Adrenal gland (tissue), 12 donors: ENCODE results near the gene ODR4. TPM values are rescaled to one million over a fixed set of nuclear protein-coding genes. Genes with fewer than 3 reads are reported as not detected.
"Not testable (repeated sequence)": the region's sequence is repeated elsewhere in the genome, so short reads cannot be mapped to it uniquely, and the experiment has no call there.

Source experiments
- DNase-seq, 7 donors: peaks; one replicate each; pipeline ENCODE4 v3.0.0-alpha.2; 2019 to 2020
- H3K27ac ChIP-seq, 5 donors: fragments of 200-600 bp; sonication (generic) in 4 of 5; 1 replicate in 3 of 5; 2 replicates in 2 of 5; pipeline versions ENCODE4 v1.5.1 to v1.8.0; 2016 to 2020; ENCODE audit warnings: mild to moderate bottlenecking in 1 of 5
- H3K27me3 ChIP-seq: fragments of 200-600 bp; 2 replicates; pipeline ENCODE4 v1.8.0; 2021
- H3K36me3 ChIP-seq, 2 donors: fragments of 200-600 bp; replicated peaks in 1 of 2; 1 replicate in 1 of 2; 2 replicates in 1 of 2; pipeline versions ENCODE4 v1.5.1 to v1.8.0; 2018 to 2022
- H3K4me1 ChIP-seq, 2 donors: fragments of 200-600 bp; replicated peaks in 1 of 2; 1 replicate in 1 of 2; 2 replicates in 1 of 2; pipeline versions ENCODE4 v1.5.1 to v1.8.0; 2018 to 2021
- H3K4me3 ChIP-seq, 4 donors: fragments of 200-600 bp; sonication (generic) in 3 of 4; one replicate each; pipeline ENCODE4 v1.5.1; 2016 to 2018
- H3K9me3 ChIP-seq, 3 donors: fragments of 200-600 bp; sonication (generic) in 1 of 3; replicated peaks in 1 of 3; 1 replicate in 2 of 3; 2 replicates in 1 of 3; pipeline versions ENCODE4 v1.5.1 to v1.8.0; 2016 to 2021
- CTCF ChIP-seq, 6 experiments: fragments of 450-650 bp in 4 of 6; fragments of 200-600 bp in 2 of 6; sonication (generic) in 1 of 6; IDR thresholded peaks; 1 replicate in 5 of 6; 2 replicates in 1 of 6; pipeline versions ENCODE4 v1.5.1 to v1.8.0; 2016 to 2021; ENCODE audit warnings: antibody characterized with exemption in 6 of 6, mild to moderate bottlenecking in 2 of 6, moderate library complexity in 1 of 6
- POLR2A ChIP-seq, 2 donors: fragments of 450-650 bp; IDR thresholded peaks; one replicate each; pipeline ENCODE4 v1.6.1; 2017; ENCODE audit warnings: antibody characterized with exemption in 2 of 2, mild to moderate bottlenecking in 2 of 2, moderate library complexity in 1 of 2
- WGBS, 4 donors: extraction: QIAGEN DNeasy Blood & Tissue Kit in 2 of 4; methylation state at CpG; one replicate each; pipeline versions ENCODE4 v1.1.5 to v1.1.7; 2013 to 2017; 5-methylcytosine and 5-hydroxymethylcytosine counted together
- intact Hi-C, 2 donors: fragments of 100-400 bp; cut with DNase I; formaldehyde crosslinking; loops; one replicate each; pipeline versions ENCODE4 v1.14.1 to v1.15.0; 2022 to 2023
- polyA plus RNA-seq, 3 donors: library from polyadenylated mRNA; stranded (reverse); fragments of 200-250 nt in 2 of 3; fragments of 350-450 nt in 1 of 3; fragmentation: Illumina TruSeq in 1 of 3; extraction: RNeasy Lipid Tissue Mini Kit (QIAGEN cat#74804) in 1 of 3; gene quantifications; one replicate each; pipeline ENCODE4 v1.2.3, GENCODE V29; 2013 to 2014
- total RNA-seq, 9 donors: library from RNA; depleted of rRNA in 4 of 9; stranded (reverse); fragments of >200 nt in 4 of 9; fragments of 120-200 nt in 1 of 9; fragmentation: NEBNext Ultra II Directional in 1 of 9; extraction: Animal tissue kit (Norgen Biotek cat#: 25700) in 1 of 9; gene quantifications; one replicate each; pipeline versions ENCODE4 v1.1.0 to v1.2.4, GENCODE V29; 2013 to 2023
- donor health status: healthy with polysubstance abuse.
- donor health status: Bipolar disorder and iron deficiency.
- donor health status: DM: yes; HTN: yes; CAD: no.
- donor health status: DM: no; HTN: no; CAD: no.
- donor health status: DM: no; HTN: no; CAD: no.
- donor health status: DM: yes; HTN: yes; CAD: no.

ODR4 gene
- total and polyA plus RNA-seq, 12 donors, result 15.6 to 46.3 (median 24.0) TPM

GRCh38 chr1:186391841-186392240 lies 16.2 kb downstream of the ODR4 start:
- no peak for TF ChIP-seq POLR2A (IDR thresholded peaks at IDR 0.05)
- no peak for TF ChIP-seq CTCF (IDR thresholded peaks at IDR 0.05)
- Histone ChIP-seq H3K4me1 (no peaks in the 10 kb centered on the region), H3K36me3 (peaks cover 0 to 54% of the 10 kb centered on the region in 2 donors), H3K27ac (no peak overlapping the region), H3K27me3 (no peaks in the 10 kb centered on the region), H3K4me3 (no peak overlapping the region), H3K9me3 (no peaks in the 10 kb centered on the region)
- WGBS, 4 donors, result 88 to 99% (median 92%) methylated on average over 4 of the region's 4 CpGs
- DNase-seq, result no peak
- intact Hi-C loops, result no loop called here

GRCh38 chr1:186392711-186393110 lies 17.1 kb downstream of the ODR4 start:
- intact Hi-C loops, H3K4me1 ChIP-seq, H3K9me3 ChIP-seq, DNase-seq, H3K4me3 ChIP-seq, H3K27me3 ChIP-seq, H3K27ac ChIP-seq: not testable (repeated sequence)
- 93 to 97% (median 96%) methylated on average over 6 of the region's 6 CpGs for WGBS, 4 donors
- H3K36me3 ChIP-seq, result peaks cover 0 to 62% of the 10 kb centered on the region in 2 donors

- intact Hi-C loops, H3K27me3 ChIP-seq, DNase-seq, H3K9me3 ChIP-seq, H3K4me3 ChIP-seq, H3K27ac ChIP-seq, H3K4me1 ChIP-seq: not testable (repeated sequence)
- peaks cover 0 to 46% of the 10 kb centered on the region in 2 donors for H3K36me3 ChIP-seq
- 82 to 92% (median 87%) methylated on average over 2 of the region's 2 CpGs for WGBS, 4 donors
Measured at GRCh38 chr1:186401446-186401845, 25.8 kb downstream of the ODR4 start.

GRCh38 chr1:186403632-186404031 lies 28.0 kb downstream of the ODR4 start:
- DNase-seq, result no peak
- TF ChIP-seq POLR2A (IDR thresholded peaks at IDR 0.05) (no peak), CTCF (IDR thresholded peaks at IDR 0.05) (no peak)
- H3K27me3 ChIP-seq, result no peaks in the 10 kb centered on the region
- H3K4me1 ChIP-seq, result no peaks in the 10 kb centered on the region
- no peaks in the 10 kb centered on the region for H3K9me3 ChIP-seq
- H3K36me3 ChIP-seq, result peaks cover 0 to 48% of the 10 kb centered on the region in 2 donors
- intact Hi-C loops, result no loop called here
- no peak overlapping the region for H3K27ac ChIP-seq
- H3K4me3 ChIP-seq, result no peak overlapping the region

GRCh38 chr1:186404454-186405051 lies 28.9 kb downstream of the ODR4 start:
- H3K27me3 ChIP-seq, result no peaks in the 10 kb centered on the region
- H3K27ac ChIP-seq, result no peak overlapping the region
- peaks cover 0 to 44% of the 10 kb centered on the region in 2 donors for H3K36me3 ChIP-seq
- no peak overlapping the region for H3K4me3 ChIP-seq
- H3K4me1 ChIP-seq, result no peaks in the 10 kb centered on the region
- TF ChIP-seq CTCF (IDR thresholded peaks at IDR 0.05) (peak; percentile 47 to 73 (median 58)), POLR2A (IDR thresholded peaks at IDR 0.05) (no peak)
- DNase-seq, result no peak
- 40 to 51% (median 48%) methylated on average over 5 of the region's 5 CpGs for WGBS, 4 donors
- intact Hi-C loops, result no loop called here
- no peaks in the 10 kb centered on the region for H3K9me3 ChIP-seq
